GM18951 (cell line): ENCODE results near the gene INPP5A.

Experiments
- POLR2A ChIP-seq: IDR thresholded peaks from 4 replicates; pipeline ENCODE4 v1.6.1; 2011; ENCODE audit warnings: mild to moderate bottlenecking; ENCODE audit not compliant: insufficient read length, insufficient read depth; ENCODE audit errors: extremely low read depth
- in situ Hi-C: fragments of 300-500 bp; cut with MboI; formaldehyde crosslinking; loops from one replicate; pipeline ENCODE4 v1.12.0; 2022; ENCODE audit warnings: low sequenced_read_pairs, mixed read lengths, inconsistent platforms; ENCODE audit not compliant: unreplicated experiment

Gene INPP5A

GRCh38 chr10:132798403-132798802 lies 260.8 kb downstream of the INPP5A start:
- TF ChIP-seq POLR2A = no peak
- in situ Hi-C loops = no loop called here

GRCh38 chr10:132798876-132799275 lies 261.3 kb downstream of the INPP5A start:
- TF ChIP-seq POLR2A = no peak
- in situ Hi-C loops = no loop called here

- no peak for TF ChIP-seq POLR2A
- in situ Hi-C loops = no loop called here
Measured at GRCh38 chr10:132799865-132800264, 262.3 kb downstream of the INPP5A start.

- in situ Hi-C loops = no loop called here
- no peak for TF ChIP-seq POLR2A
Measured at GRCh38 chr10:132802048-132802447, 264.5 kb downstream of the INPP5A start.

- in situ Hi-C loops = no loop called here
- TF ChIP-seq POLR2A = no peak
Measured at GRCh38 chr10:132802694-132803320, 265.2 kb downstream of the INPP5A start.

- in situ Hi-C loops = no loop called here
- no peak for TF ChIP-seq POLR2A
Measured at GRCh38 chr10:132803416-132804210, 266.0 kb downstream of the INPP5A start.

GRCh38 chr10:132804287-132804686 lies 266.7 kb downstream of the INPP5A start:
- TF ChIP-seq POLR2A = no peak
- in situ Hi-C loops = no loop called here

GRCh38 chr10:132804785-132805426 lies 267.3 kb downstream of the INPP5A start:
- TF ChIP-seq POLR2A = no peak
- in situ Hi-C loops = no loop called here

- in situ Hi-C loops = no loop called here
- TF ChIP-seq POLR2A = no peak
Measured at GRCh38 chr10:132805599-132805998, 268.0 kb downstream of the INPP5A start.

GRCh38 chr10:132806110-132806509 lies 268.5 kb downstream of the INPP5A start:
- no peak for TF ChIP-seq POLR2A
- in situ Hi-C loops = no loop called here

GRCh38 chr10:132806561-132807003 lies 269.0 kb downstream of the INPP5A start:
- TF ChIP-seq POLR2A = no peak
- in situ Hi-C loops = no loop called here

- TF ChIP-seq POLR2A = no peak
- in situ Hi-C loops = no loop called here
Measured at GRCh38 chr10:132807621-132808049, 270.0 kb downstream of the INPP5A start.

GRCh38 chr10:132808383-132809231 lies 271.0 kb downstream of the INPP5A start:
- no peak for TF ChIP-seq POLR2A

More at GRCh38 chr10:132808383-132809231, 271.0 kb downstream of the INPP5A start:
- in situ Hi-C loops = no loop called here
